ENCODE data around the gene FLYWCH1. TPM values are rescaled to one million over a fixed set of nuclear protein-coding genes. Genes with fewer than 3 reads are reported as not detected.
"Not testable (repeated sequence)": the region's sequence is repeated elsewhere in the genome, so short reads cannot be mapped to it uniquely, and the experiment has no call there.

The FLYWCH1 gene
- total RNA-seq, 2 experiments from 2014 or later = 33.4 to 34.9 TPM

DNA sequence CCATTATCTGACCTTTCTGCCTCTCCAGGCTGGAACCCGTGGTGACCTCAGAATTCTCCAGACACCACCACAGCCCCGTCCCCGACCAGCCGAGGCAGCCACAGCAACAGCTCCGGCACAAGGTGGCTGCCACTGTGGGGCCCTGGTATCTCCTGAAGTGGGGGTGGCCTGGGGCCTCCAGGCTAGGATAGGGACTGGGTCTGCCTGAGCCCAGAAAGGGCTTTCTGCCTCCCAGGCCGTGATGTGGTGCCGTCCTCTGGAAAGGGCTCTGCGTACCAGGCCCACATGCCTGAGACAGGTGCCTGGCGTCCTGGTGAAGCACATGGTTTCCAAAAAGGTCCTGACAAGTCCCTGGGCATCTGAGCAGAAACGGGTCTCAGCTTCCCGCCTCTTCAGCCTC lies 17.1 kb downstream of the FLYWCH1 start:
- Mint-ChIP-seq H3K4me3 (no peak overlapping the region), H3K4me1 (ENCODE audit: low read depth) (peaks cover 10% of the 10 kb centered on the region), H3K36me3 (ENCODE audit: low read depth) (no peaks in the 10 kb centered on the region), H3K27me3 (no peaks in the 10 kb centered on the region), H3K27ac (no peak overlapping the region), H3K9me3 (no peaks in the 10 kb centered on the region)
- ChIA-PET CTCF (interaction anchor here (1.0 to 2.0 kb wide), 2 partner anchors 10 to 90 kb away, joined by 3 to 4 read pairs; no protein-coding TSS in a partner anchor), POLR2A (interaction anchor here (0.5 kb wide), 1 partner anchor 69 kb away, joined by 4 read pairs; no protein-coding TSS in a partner anchor)
- TF ChIP-seq, protein P1, sequence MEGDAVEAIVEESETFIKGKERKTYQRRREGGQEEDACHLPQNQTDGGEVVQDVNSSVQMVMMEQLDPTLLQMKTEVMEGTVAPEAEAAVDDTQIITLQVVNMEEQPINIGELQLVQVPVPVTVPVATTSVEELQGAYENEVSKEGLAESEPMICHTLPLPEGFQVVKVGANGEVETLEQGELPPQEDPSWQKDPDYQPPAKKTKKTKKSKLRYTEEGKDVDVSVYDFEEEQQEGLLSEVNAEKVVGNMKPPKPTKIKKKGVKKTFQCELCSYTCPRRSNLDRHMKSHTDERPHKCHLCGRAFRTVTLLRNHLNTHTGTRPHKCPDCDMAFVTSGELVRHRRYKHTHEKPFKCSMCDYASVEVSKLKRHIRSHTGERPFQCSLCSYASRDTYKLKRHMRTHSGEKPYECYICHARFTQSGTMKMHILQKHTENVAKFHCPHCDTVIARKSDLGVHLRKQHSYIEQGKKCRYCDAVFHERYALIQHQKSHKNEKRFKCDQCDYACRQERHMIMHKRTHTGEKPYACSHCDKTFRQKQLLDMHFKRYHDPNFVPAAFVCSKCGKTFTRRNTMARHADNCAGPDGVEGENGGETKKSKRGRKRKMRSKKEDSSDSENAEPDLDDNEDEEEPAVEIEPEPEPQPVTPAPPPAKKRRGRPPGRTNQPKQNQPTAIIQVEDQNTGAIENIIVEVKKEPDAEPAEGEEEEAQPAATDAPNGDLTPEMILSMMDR (IDR thresholded peaks at IDR 0.05) = no peak
- DNase-seq (no peak), ATAC-seq (no peak)
- intact Hi-C loops (cut with micrococcal nuclease) = no loop called here

DNA sequence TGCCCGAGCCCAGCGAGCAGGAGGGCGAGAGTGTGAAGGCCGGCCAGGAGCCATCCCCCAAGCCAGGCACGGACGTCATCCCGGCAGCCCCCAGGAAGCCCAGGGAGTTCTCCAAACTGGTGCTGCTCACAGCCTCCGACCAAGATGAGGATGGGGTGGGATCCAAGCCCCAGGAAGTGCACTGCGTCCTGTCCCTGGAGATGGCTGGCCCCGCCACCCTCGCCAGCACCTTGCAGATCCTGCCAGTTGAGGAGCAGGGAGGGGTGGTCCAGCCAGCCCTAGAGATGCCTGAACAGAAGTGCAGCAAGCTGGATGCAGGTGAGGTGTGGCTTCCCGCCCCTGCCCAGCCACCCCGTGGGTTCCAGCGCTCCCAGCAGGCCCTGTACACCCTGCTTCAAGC lies 18.0 kb downstream of the FLYWCH1 start:
- TF ChIP-seq, protein P1 (IDR thresholded peaks at IDR 0.05) = no peak
- Mint-ChIP-seq H3K4me1 (ENCODE audit: low read depth) (peaks cover 10% of the 10 kb centered on the region), H3K27me3 (no peaks in the 10 kb centered on the region), H3K9me3 (no peaks in the 10 kb centered on the region), H3K36me3 (ENCODE audit: low read depth) (no peaks in the 10 kb centered on the region), H3K27ac (no peak overlapping the region), H3K4me3 (no peak overlapping the region)
- ATAC-seq (no peak), DNase-seq (no peak)
- ChIA-PET POLR2A (no interaction called here), CTCF (interaction anchor here (1.0 to 2.0 kb wide), 2 partner anchors 11 to 91 kb away, joined by 3 to 4 read pairs; no protein-coding TSS in a partner anchor)
- intact Hi-C loops (cut with micrococcal nuclease) = no loop called here

DNA sequence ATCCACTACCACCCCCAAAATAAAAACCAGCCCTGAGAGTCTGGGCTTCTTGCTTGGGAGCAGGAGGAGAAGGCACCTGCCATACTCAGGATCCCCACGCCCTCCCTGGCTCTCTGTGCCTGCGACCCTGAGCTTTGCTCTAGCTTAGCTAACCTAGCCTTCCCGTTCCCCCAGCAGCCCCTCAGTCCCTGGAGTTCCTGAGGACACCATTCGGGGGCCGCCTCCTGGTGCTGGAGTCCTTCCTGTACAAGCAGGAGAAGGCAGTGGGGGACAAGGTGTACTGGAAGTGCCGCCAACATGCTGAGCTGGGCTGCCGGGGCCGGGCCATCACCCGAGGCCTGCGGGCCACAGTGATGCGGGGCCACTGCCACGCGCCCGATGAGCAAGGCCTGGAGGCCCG lies 18.5 kb downstream of the FLYWCH1 start:
- Mint-ChIP-seq H3K4me3 (no peak overlapping the region), H3K4me1 (ENCODE audit: low read depth) (peaks cover 10% of the 10 kb centered on the region), H3K27me3 (no peaks in the 10 kb centered on the region), H3K36me3 (ENCODE audit: low read depth) (no peaks in the 10 kb centered on the region), H3K27ac (no peak overlapping the region), H3K9me3 (no peaks in the 10 kb centered on the region)
- TF ChIP-seq, protein P1 (IDR thresholded peaks at IDR 0.05) = no peak
- intact Hi-C loops (cut with micrococcal nuclease) = no loop called here
- ChIA-PET CTCF (interaction anchor here (1.3 to 2.0 kb wide), 3 partner anchors 10 to 91 kb away, joined by 3 to 4 read pairs (median 4); no protein-coding TSS in a partner anchor), POLR2A (no interaction called here)
- ATAC-seq (no peak), DNase-seq (no peak)

DNA sequence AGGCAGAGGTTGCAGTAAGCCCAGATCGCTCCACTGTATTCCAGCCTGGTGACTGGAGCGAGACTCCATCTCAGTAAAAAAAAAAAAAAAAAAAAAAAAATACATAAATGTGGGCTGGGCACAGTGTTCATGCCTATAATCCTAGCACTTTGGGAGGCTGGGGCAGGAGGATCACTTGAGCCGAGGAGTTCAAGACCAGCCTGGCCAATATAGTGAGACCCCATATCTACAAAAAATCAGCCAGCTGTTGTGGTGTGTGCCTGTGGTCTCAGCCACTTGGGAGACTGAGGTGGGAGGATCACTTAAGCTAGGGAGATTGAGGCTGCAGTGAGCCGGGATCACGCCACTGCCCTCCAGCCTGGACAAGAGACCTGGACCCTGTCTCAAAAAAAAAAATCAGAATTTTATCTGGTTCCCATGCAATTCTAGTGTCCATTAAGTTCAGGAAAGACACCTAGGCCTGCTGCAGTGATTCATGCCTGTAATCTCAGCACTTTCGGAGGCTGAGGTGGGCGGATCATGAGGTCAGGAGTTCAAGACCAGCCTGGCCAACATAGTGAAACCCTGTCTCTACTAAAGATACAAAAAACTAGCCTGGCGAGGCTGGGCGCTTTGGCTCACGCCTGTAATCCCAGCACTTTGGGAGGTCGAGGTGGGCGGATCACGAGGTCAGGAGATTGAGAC lies 19.6 kb downstream of the FLYWCH1 start:
- H3K9me3 Mint-ChIP-seq; DNase-seq; H3K4me3 Mint-ChIP-seq; ATAC-seq; H3K36me3 Mint-ChIP-seq (ENCODE audit: low read depth); intact Hi-C loops (cut with micrococcal nuclease); H3K27ac Mint-ChIP-seq; H3K27me3 Mint-ChIP-seq: not testable (repeated sequence)
- POLR2A ChIA-PET = interaction anchor here (0.7 kb wide), 1 partner anchor 154 kb away, joined by 3 read pairs; no protein-coding TSS in a partner anchor
- peaks cover 15% of the 10 kb centered on the region for H3K4me1 Mint-ChIP-seq (ENCODE audit: low read depth)
- CTCF ChIA-PET = interaction anchor here (1.3 to 1.5 kb wide), 2 partner anchors 11 to 12 kb away, joined by 3 to 4 read pairs; no protein-coding TSS in a partner anchor

DNA sequence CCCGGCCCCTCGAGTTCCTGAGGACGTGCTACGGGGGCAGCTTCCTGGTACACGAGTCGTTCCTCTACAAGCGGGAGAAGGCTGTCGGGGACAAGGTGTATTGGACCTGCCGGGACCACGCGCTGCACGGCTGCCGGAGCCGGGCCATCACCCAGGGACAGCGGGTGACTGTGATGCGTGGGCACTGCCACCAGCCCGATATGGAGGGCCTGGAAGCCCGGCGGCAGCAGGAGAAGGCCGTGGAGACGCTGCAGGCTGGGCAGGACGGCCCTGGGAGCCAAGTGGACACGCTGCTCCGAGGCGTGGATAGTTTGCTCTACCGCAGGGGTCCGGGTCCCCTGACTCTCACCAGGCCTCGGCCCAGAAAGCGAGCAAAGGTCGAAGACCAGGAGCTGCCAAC lies 21.4 kb downstream of the FLYWCH1 start:
- intact Hi-C loops (cut with micrococcal nuclease) = no loop called here
- CTCF ChIA-PET = interaction anchor here (1.3 kb wide), 1 partner anchor 28 kb away, joined by 3 read pairs; no protein-coding TSS in a partner anchor
- POLR2A ChIA-PET = no interaction called here
- TF ChIP-seq, protein P1 (IDR thresholded peaks at IDR 0.05) = no peak
- ATAC-seq (no peak), DNase-seq (no peak)
- no peaks in the 10 kb centered on the region for H3K27me3 Mint-ChIP-seq
- H3K9me3 Mint-ChIP-seq = no peaks in the 10 kb centered on the region
- no peak overlapping the region for H3K27ac Mint-ChIP-seq
- H3K4me1 Mint-ChIP-seq (ENCODE audit: low read depth) = peaks cover 5% of the 10 kb centered on the region
- H3K36me3 Mint-ChIP-seq (ENCODE audit: low read depth) = peaks cover 5% of the 10 kb centered on the region
- H3K4me3 Mint-ChIP-seq = no peak overlapping the region

All from activated CD8-positive, alpha-beta T cell treated with anti-CD3 and anti-CD28 coated beads for 36 hours (primary cell).